ENCODE data around the gene KRTAP10-4.
"Not testable (repeated sequence)": the region's sequence is repeated elsewhere in the genome, so short reads cannot be mapped to it uniquely, and the experiment has no call there.

KRTAP10-4 gene

DNA sequence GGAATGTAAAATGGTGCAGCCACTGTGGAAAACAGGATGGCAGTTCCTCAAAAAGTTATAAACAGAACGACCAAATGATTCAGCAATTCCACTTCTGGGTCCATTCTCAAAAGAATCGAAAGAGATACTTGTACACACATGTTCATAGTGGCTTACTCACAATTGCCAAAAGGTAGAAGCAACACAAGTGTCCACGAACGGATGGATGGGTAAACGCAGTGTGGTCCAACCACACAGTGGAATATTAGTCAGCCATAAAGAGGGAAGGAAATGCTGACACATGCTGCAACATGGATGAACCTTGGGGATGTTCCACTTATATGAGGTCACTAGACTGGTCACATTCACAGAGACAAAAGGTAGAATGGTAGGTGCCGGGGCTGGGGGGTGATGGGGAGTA is 38.8 kb upstream of the KRTAP10-4 start:
- no peak for DNase-seq

DNA sequence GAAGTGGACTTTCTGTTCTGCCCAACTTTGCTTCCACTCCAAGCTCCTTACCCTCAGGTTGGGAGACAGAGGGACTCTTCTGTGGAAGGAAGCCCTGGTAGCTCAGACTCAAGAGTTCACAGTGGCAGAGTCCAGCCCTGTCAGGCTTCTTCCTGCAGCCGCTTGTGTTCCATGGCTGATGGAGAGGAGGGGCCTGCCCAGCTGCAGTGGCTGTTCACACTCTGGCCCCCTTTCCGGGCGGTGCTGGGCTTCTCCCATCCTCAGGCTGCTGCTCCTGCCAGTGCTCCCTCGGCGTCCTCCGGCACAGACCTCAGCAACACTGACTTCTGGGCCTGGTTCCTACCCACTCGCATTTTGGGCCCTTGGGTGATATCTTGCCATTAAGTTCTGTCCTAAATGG is 37.6 kb upstream of the KRTAP10-4 start:
- DNase-seq = no peak

DNA sequence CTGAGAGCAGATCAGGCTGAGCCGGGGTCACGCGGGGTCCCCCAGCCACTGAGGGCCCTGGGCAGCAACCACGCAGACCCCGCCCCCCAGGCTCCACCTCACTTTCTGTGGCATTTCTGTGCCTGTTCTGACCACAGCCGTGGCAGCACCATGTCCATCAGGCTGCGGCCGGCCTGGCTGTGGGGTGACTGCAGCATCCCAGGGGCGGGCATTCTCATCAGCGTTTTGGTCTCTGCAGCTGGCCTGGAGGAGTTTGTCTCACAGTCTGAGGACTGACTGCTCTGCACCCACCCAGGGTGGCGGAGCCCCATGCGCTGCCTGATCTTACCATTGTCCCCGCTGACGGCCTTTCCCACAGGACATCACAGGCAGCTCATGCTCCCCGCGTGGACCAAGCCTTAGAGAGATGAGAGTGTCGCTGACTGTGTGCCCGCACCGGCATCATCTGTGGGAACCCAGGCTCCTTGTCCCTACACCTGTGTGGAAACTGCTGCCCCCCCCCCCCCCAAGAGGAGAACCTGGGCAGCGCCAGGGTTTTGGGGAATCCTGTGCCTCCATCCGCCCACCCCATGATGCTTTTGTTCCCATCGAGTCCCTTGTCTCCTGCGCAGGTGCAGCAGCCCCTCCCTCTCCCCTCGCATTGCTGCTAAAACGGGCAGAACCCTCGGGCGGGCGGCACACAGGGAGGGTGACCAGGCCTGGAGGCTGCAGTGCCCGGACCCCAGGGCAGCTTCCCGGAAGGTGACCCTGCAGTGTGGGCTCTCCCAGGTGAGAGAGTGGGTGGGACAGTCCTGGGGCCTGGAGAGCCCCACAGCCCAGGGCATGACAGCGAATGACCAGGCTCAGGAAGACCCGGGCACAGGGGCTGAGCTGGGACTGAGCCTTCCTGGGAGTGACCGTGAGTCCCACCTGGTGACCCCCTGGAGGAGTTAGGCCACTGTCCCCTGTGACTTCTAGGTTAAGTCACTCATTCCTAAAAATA is 35.3 kb upstream of the KRTAP10-4 start:
- DNase-seq = no peak

DNA sequence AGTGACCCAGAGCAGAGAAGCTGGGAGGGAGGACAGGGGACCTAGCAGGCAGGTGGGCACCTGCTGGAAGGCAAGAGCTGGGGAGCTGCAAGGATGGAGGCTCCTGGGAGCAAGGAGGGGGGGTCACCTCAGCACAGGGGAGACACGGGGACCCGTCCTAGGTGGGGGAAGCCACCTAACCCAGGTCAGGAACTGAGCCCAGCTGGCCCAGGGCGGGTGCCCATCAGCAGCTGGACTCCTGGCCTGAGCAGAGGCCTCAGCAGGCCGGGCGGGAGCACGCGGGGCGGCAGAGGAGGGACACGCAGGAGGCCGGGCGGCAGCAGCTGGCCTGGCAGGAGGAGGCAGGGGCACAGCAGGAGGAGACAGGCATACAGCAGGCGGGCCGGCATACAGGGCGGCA is 34.5 kb upstream of the KRTAP10-4 start:
- no peak for DNase-seq

DNA sequence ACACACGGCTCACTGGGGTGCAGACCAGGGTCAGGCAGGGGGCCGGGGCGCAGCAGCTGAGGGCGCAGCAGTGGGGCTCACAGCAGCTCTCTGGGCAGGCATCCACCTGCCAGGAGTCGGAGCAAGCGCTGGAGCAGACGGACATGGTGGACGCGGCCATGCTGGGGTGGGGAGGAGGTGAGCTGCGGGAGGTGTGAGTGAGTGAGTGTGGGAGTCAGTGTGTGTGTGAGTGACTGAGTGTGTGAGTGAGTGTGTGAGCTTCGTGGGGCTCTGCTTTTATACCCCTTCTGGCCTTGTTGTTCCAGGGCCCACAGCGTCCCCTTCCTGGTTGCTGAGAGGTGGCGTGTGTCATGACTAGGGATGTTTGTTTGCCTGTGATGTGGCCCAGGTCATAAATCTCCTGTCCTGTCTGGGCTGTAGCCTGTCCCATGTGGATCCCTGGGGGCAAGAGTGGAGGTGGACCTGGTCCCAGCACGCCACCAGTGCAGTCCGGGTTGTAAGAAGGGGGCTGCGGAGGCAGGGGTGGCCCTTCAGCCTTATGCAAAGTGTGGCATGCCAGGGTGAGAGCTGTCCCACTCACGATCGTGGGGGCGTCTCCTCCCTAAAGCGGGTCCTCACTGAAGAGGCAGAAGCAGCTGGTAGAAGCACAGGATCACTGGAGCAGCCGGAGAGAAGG is 33.4 kb upstream of the KRTAP10-4 start, which contains the start of gene KRTAP10-1:
Gene KRTAP10-1, minus strand, starts transcription at position 205 of the 676 bp plus-strand sequence. Its CDS starts 45 bp downstream, at position 160.
- no peak for DNase-seq

DNA sequence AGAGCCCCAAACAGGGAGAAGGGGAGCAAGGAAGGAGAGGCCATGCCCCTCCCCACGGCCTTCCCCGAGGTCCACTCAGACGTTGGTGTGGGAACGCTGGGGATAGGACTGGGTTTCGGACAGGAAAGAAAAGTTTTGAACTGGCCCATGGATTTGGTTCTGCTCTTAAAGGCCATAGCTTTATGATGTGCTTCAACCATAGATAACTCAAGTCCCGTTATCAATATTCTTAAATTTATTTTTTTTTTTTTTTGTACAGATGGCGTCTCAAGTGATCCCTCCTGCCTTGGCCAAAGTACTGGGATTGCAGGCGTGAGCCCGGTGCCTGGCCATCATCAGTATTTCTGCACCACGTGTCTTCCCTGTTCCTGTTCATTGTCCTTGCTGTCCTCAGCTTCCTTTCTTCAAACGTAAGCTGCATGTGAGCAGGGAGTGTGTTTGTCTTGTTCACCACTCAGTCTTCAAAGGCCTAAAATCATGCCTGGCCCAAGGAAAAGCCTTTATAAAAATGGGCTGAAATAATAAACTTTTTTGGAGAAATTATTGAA is 32.7 kb upstream of the KRTAP10-4 start:
- no peak for DNase-seq

DNA sequence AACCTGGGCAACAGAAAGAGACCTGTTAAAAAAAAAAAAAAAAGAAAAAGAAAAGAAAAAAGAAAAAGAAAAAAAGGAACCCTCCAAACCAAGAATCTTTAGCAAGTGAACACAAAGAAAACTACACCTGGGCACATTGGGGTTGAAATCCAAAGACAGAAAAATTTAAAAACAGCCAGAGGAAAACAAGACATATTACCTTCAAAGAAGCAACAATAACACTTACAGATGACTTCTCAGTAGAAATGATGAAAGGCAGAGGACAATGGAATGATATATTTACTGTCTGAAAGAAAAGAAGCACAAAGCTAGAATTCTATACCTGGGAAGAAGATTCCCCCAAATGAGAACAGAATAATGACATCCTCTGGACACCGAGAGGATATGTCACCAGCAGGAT is 30.8 kb upstream of the KRTAP10-4 start:
- no peak for DNase-seq

DNA sequence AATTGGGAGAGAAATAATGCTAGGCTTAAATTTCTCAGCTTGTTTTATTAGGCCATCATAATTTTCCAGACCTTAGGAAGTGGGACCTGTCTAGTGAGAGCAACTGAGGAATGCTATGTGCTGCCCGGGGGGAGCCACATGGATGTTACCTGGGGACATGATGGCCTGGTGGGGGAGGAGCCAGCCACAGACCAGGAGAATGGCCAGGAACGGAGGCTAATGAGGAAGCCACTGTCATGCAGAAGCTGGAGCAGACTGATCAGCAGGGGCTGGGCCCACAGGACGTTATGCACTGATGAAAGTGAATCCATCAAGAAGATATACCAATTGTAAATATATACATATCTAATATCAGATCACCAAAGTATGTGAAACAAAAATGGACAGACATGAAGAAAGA is 29.0 kb upstream of the KRTAP10-4 start:
- no peak for DNase-seq

DNA sequence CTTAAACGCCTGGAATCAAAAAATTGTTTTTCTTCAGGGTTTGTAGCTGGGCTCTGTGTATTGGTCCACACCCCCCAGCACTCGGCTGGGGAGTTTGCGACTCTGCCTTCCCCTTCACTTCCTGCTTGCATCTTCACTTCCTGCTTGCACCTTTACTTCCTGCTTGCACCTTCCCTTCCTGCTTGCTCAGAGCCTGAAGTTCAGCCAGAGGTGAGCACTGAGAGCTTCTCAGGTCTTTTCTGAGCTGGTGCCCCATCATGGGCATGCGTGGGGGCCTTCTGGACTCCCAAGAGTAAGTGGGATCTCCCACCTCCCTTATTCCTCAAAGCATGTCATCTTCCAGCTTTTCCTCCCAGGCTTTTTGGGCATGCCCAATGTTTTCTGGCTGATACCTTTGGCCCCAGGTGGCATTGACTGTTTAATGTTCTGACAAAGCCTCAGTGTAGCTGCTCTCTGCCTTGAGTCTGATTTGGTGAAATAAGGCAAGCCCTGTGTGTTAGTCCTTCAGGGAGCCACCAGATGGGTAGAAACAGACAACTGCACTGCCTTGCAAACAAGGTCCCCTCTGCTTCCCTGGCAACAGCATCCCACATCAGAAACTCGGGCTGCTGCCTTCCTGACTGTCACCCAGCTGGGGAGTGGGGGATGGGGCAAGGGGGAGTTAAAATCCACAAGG is 25.7 kb upstream of the KRTAP10-4 start:
- no peak for DNase-seq

DNA sequence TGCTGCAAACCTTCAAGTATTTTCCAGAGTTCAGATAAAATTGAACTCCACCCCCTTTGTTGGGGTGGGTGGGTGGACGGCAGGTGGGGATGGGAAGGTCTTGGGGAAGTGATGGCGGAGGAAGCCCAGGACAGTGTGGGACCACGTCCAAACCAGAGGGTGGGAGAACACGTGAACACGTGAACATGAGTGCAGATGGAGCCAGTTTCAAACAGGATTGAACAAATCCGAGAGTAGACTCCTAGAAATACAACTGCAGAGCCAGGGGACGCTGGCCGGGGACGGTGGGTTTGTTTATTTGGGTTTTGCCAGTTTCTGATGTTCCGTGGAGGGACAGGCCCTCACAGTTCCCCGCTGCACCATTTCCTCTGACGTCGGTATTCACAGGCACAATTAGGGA is 25.1 kb upstream of the KRTAP10-4 start:
- DNase-seq = no peak

DNA sequence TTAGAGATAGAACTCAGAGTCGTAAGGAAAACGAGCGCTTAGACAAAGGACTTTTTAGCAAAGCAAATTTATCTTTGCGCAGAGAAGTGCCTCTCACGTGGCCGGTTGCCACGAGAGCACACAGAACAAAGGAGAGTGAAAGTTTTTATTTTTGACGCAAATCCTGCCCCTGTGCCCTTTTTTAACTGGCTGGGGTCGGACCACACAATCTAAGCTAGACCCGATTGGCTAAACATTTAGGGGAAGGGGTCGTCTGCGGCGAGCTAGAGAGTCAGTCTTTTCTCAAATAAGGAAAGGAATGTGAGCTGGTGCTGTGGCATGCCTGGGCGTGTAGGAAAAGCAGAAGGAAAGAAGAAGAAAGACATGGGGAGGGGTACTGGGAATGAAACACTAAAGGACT is 24.6 kb upstream of the KRTAP10-4 start:
- DNase-seq = no peak

DNA sequence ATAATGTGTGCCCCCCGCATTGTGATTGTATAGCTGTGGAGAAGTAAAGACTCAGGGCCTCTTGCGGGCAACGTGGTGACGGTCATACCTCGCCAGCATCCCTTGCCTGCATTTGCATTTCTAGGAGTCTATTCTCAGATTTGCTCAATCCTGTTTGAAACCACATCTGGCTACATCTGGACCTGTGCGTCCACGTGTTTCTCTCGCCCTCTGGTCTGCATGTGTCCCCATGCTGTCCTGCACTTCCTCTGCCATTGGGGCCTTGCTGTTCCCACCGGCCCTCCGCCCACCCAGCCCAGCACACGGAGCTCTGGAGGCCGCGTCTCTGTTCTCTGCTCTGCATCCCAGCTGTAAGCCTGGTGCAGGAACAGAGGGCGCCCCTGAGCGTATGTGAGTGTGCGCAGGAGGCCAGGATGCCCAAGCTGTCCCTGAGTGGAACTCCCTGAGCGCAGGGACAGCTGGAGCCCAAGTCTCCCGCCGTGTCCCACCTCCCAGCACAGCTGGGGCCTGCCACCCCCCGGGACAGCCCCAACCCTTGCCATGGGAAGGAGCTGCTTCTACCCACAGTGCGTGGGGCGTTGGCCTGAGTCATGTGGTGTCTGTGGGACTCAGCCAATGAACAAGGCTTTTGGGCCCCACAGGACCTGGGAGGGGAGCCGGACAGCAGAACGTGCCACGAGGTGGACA is 23.9 kb upstream of the KRTAP10-4 start:
- DNase-seq = no peak

DNA sequence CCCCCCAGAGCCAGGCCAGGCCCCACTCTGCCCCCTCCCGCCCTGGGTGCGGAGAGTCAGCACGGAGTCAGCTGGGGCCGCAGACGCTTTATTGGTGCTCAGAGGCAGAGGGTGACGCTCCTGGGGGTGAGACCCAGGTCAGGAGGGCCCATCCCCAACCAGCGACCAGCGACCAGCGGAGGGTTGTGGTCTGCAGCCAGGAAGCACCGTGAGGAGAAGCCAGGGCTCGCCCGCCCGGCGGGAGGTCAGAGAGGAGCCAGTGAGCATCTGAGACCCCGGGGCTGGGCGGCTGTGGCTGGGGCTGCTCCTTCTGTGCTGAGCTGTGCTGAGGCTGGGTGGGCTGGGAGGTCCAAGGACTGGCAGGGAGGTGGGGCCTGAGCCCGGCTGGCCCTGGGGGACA is 23.2 kb upstream of the KRTAP10-4 start:
- DNase-seq = not testable (repeated sequence)

DNA sequence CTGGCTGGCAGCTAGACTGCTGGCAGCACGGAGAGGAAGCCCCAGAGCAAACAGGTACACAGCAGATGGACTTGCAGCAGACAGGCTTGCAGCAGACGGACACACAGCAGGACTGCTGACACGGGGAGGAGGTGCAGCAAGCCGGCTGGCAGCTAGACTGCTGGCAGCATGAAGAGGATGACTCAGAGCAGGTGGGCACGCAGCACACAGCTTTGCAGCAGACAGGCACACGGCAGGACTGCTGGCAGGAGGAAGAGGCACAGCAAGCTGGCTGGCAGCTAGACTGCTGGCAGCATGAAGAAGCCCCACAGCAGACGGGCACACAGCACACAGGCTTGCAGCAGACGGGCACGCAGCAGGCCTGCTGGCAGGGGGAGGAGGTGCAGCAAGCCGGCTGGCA is 22.7 kb upstream of the KRTAP10-4 start:
- no peak for DNase-seq

DNA sequence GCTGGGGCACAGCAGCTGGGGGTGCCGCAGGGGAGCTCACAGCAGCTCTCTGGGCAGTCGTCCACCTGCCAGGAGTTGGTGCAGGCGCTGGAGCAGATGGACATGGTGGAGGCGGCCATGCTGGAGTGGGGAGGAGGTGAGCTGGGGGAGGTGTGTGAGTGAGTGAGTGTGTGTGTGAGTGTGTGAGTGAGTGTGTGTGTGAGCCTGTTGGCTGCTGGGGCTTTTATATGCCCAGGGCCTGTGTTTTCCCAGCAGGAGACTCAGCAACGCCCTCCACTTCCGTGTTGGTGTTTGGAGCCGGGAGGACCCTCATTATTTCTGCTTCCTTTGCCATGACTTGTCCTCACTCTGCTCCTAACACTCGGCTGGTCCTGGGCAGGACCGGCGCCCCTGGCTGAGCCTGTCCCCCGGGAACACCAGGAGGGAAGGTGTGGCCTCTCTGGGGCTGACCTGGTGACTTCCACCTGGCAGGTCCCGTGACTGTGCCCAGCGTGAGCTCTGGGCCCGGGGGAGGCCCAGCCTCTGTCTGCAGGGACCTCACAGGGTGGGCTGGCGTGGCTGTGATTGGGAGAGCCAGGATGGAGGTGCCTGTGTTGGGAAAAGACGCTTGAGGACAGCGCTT is 22.1 kb upstream of the KRTAP10-4 start, which contains the start of gene KRTAP10-2:
Gene KRTAP10-2, minus strand, starts transcription at position 166 of the 622 bp plus-strand sequence. Its CDS starts 47 bp downstream, at position 119.
- DNase-seq = no peak

DNA sequence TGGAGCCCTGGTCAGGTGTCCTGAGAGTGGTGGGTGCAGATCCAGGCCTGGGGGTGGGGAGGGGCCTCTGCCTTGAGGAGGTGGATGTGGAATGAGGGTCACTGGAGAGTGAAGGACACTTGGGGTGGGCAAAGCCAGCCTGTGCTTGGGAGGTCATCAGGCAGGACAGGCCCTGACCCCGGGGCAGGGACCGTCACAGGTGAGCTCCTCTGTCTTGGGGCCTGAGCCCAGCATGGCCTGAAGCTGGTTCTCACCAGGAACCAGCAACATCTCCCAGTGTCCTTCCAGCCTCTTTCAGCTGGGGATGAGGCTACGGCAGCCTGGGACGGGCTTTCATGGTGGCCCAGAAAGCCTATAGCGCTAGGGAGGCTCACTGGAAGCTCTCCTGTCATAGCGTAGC is 21.4 kb upstream of the KRTAP10-4 start:
- DNase-seq = no peak

DNA sequence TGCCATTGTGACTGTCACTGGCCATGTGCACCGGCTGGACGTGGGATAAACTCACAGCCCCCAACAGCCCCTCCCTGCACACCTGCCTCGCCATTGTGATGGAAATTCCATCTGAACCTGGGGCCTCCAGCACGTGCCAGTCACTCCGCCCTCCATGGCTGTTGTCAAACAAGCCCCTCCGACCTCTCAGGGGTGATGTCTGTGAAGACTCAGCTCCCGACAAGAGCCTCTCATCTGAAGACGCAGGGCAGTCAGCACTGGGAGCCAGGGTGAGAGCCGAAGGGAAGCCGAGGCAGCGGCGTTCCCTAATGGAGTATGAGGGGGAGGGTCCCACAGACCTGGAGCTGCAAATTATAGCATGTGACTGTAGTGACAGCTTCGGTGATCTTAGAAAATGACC is 20.8 kb upstream of the KRTAP10-4 start:
- no peak for DNase-seq

DNA sequence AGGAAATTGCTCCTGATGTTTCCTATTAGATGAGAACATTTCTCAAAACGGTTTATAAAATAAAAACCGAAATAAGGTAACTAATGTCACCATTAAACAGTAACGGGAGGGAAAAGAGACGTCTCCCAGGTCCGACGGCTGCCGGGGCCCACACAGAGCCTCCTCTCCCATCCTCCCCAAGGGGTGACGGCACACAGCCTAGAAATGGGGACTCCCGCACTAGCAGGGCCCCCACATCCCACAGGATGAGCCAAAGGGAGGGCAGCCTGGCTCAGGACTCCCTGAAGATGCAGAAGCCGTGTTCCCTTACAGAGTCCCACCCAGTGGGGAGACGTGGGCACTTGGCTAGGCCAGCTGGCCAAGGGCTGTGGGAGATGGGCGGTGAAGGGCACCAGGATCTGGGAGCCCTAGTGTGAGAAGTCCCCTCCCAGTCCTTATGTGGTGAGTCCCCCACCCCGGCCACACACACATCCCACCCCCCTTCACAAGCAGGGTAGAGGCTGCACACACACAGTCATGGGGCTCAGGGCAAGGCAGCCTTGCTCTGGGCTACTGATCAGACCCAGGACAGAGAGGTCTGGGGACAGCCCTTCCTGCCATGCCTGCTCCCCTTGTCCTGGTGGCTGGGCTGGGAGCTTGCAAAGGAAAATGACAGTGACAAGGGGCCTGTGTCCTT is 18.2 kb upstream of the KRTAP10-4 start:
- no peak for DNase-seq

DNA sequence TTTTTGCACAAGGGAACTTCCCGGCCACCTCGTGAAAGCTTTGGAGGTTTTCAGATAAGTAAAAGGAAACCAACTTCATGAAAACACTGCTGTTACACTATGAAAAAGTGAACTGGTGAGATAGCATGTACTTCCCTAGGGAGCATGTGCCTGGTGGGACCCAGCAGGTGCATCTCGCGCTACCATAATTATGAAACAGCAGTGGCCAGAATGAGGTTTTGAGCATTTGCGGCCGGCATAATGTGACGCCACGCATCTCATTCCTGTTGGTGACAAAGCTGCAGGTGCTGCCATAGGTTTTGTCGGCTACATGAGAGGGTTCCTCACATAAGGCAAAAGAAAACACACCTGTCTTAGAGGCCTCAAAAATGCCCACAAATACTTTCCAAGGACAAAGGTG is 16.6 kb upstream of the KRTAP10-4 start:
- no peak for DNase-seq

DNA sequence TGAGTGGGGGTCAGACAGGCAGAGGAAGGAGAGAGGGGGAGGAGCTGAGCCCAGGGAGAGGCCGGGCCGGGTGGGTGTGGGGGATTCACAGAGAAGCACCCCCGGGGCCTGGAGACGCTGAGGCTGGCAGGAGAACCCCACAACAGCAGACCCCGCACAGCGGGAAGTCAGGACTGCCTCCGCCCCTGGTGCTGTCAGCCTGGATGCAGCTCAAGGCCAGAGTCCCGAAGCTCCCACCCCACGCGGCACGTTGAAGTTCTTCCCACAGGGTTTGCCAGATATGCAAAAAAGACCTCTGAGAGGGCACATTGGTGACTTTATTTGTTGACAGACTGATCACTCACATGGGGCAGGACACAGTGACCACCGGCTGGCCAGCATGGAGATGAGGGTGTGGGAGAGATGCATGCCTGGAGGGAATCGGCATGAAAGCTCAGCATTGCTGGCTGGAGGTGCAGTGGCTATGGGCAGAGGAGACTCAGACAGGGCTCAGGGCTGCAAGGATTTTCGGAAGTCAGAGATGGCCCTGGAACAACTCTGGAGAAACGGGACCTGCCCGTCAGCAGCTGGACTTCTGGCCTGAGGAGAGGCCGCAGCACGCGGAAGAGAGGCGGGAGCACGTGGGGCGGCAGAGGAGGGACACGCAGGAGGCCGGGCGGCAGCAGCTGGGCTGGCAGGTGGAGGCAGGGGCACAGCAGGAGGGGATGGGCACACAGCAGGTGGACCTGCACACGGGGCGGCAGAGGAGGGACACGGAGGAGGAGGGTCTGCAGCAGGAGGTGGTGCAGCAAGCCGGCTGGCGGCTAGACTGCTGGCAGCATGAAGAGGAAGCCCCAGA is 15.8 kb upstream of the KRTAP10-4 start:
- no peak for DNase-seq

DNA sequence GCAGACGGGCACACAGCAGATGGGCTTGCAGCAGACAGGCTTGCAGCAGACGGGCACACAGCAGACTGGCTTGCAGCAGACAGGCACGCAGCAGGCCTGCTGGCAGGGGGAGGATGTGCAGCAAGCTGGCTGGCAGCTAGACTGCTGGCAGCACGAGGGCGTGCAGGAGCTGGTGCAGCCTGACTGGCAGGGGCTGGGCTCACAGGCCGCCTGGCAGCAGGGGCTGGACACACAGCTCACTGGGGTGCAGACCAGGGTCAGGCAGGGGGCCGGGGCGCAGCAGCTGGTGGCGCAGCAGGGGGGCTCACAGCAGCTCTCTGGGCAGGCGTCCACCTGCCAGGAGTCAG is 15.2 kb upstream of the KRTAP10-4 start:
- DNase-seq = not testable (repeated sequence)
